Hepatocyte (in vitro differentiated cells): ENCODE data around the gene RPS6KL1. TPM values are rescaled to one million over a fixed set of nuclear protein-coding genes. Genes with fewer than 3 reads are reported as not detected.

Experiments
- DNase-seq: peaks from one replicate; pipeline ENCODE4 v3.0.0-alpha.2; 2016; ENCODE audit warnings: low spot score
- H2AFZ ChIP-seq: fragments of 200-600 bp; sonication (generic); 2 replicates; pipeline ENCODE4 v1.6.0; 2016; ENCODE audit warnings: antibody characterized with exemption, mild to moderate bottlenecking
- H3K27ac ChIP-seq: fragments of 200-600 bp; sonication (generic); 2 replicates; pipeline ENCODE4 v1.5.1; 2016; ENCODE audit warnings: mild to moderate bottlenecking
- H3K27me3 ChIP-seq: fragments of 200-600 bp; sonication (generic); 2 replicates; pipeline ENCODE4 v1.6.1; 2016
- H3K36me3 ChIP-seq: fragments of 200-600 bp; sonication (generic); replicated peaks from 2 replicates; pipeline ENCODE4 v1.5.1; 2016; ENCODE audit warnings: low read depth; ENCODE audit not compliant: insufficient read depth
- H3K4me1 ChIP-seq: fragments of 200-600 bp; sonication (generic); 2 replicates; pipeline ENCODE4 v1.5.1; 2016; ENCODE audit warnings: mild to moderate bottlenecking, moderate library complexity; ENCODE audit not compliant: insufficient read depth
- H3K4me2 ChIP-seq: fragments of 200-600 bp; sonication (generic); 2 replicates; pipeline ENCODE4 v1.6.0; 2016
- H3K4me3 ChIP-seq: fragments of 200-600 bp; sonication (generic); 2 replicates; pipeline ENCODE4 v1.5.1; 2016; ENCODE audit warnings: mild to moderate bottlenecking
- H3K79me2 ChIP-seq: fragments of 200-600 bp; sonication (generic); 2 replicates; pipeline ENCODE4 v1.6.0; 2017; ENCODE audit warnings: mild to moderate bottlenecking
- H3K9me2 ChIP-seq: fragments of 200-600 bp; sonication (generic); replicated peaks from 2 replicates; pipeline ENCODE4 v1.6.0; 2017; ENCODE audit warnings: mild to moderate bottlenecking; ENCODE audit not compliant: insufficient read depth
- H3K9me3 ChIP-seq: fragments of 200-600 bp; sonication (generic); 2 replicates; pipeline ENCODE4 v1.5.1; 2016; ENCODE audit warnings: low read depth, mild to moderate bottlenecking
- H4K20me1 ChIP-seq: fragments of 200-600 bp; sonication (generic); 2 replicates; pipeline ENCODE4 v1.6.0; 2016; ENCODE audit warnings: mild to moderate bottlenecking; ENCODE audit not compliant: insufficient read depth, poor library complexity, severe bottlenecking
- EZH2 ChIP-seq: fragments of 200-600 bp; sonication (generic); IDR thresholded peaks from 2 replicates; pipeline ENCODE4 v1.6.1; 2016; ENCODE audit warnings: antibody characterized with exemption, mild to moderate bottlenecking, borderline replicate concordance
- EZH2phosphoT487 ChIP-seq: fragments of 200-600 bp; sonication (generic); IDR thresholded peaks from one replicate; pipeline ENCODE4 v1.6.1; 2018; ENCODE audit warnings: antibody characterized with exemption, mild to moderate bottlenecking, low read depth, moderate library complexity; ENCODE audit not compliant: unreplicated experiment, severe bottlenecking
- WGBS: methylation state at CpG from one replicate; pipeline ENCODE4 v1.1.6; 2016; ENCODE audit warnings: low lambda C conversion rate; ENCODE audit errors: missing lambda C conversion rate; 5-methylcytosine and 5-hydroxymethylcytosine counted together
- polyA plus RNA-seq: library from polyadenylated mRNA; unstranded; fragments of >200 nt; fragmentation: Nextera tagmentation; extraction: Ambion mirVana; gene quantifications from 2 replicates; pipeline ENCODE4 v1.2.1, GENCODE V29; 2016
- total RNA-seq: library from RNA; depleted of rRNA; stranded (reverse); fragments of >200 nt; gene quantifications from 2 replicates; pipeline ENCODE4 v1.2.3, GENCODE V29; 2014
- TF ChIP-seq, protein P1 (sequence below): fragments of 200-600 bp; sonication (generic); IDR thresholded peaks from 2 replicates; pipeline ENCODE4 v1.5.1; 2016; ENCODE audit warnings: antibody characterized with exemption, mild to moderate bottlenecking; ENCODE audit not compliant: poor library complexity

Gene RPS6KL1
- total and polyA plus RNA-seq, 2 experiments from 2014 or later = 0.18 to 0.57 TPM

DNA sequence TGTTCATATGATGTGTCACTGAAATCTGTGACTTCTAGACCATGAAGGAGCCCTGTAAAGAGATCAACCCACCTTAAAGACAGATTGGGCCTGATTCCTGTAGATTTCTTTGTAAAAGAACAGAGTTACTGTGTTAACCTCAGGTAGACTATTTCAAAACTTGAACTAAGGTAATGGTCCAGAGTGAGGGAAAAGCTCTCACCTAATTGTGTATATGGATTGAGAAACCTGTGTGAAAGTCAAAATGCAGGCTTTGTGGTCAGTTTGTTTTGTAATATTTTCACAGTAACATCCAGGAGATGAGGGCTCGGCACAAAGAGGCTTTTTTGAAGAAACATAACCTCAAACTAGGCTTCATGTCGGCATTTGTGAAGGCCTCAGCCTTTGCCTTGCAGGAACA, 25.0 kb downstream of the RPS6KL1 start:
- no peaks in the 10 kb centered on the region for H3K9me3 ChIP-seq
- H2AFZ ChIP-seq = no peak overlapping the region
- no peaks in the 10 kb centered on the region for H3K27me3 ChIP-seq
- H3K27ac ChIP-seq = no peak overlapping the region
- WGBS = 81% methylated on average over 2 of the region's 2 CpGs
- no peak overlapping the region for H3K4me3 ChIP-seq
- H4K20me1 ChIP-seq = no peaks in the 10 kb centered on the region
- no peak for DNase-seq
- no peaks in the 10 kb centered on the region for H3K9me2 ChIP-seq
- TF ChIP-seq EZH2phosphoT487 (no peak), EZH2 (no peak)
- TF ChIP-seq, protein P1, sequence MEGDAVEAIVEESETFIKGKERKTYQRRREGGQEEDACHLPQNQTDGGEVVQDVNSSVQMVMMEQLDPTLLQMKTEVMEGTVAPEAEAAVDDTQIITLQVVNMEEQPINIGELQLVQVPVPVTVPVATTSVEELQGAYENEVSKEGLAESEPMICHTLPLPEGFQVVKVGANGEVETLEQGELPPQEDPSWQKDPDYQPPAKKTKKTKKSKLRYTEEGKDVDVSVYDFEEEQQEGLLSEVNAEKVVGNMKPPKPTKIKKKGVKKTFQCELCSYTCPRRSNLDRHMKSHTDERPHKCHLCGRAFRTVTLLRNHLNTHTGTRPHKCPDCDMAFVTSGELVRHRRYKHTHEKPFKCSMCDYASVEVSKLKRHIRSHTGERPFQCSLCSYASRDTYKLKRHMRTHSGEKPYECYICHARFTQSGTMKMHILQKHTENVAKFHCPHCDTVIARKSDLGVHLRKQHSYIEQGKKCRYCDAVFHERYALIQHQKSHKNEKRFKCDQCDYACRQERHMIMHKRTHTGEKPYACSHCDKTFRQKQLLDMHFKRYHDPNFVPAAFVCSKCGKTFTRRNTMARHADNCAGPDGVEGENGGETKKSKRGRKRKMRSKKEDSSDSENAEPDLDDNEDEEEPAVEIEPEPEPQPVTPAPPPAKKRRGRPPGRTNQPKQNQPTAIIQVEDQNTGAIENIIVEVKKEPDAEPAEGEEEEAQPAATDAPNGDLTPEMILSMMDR = no peak
- peaks cover 12% of the 10 kb centered on the region for H3K36me3 ChIP-seq
- H3K4me1 ChIP-seq = peaks cover 2% of the 10 kb centered on the region
- no peak overlapping the region for H3K4me2 ChIP-seq
- no peaks in the 10 kb centered on the region for H3K79me2 ChIP-seq

DNA sequence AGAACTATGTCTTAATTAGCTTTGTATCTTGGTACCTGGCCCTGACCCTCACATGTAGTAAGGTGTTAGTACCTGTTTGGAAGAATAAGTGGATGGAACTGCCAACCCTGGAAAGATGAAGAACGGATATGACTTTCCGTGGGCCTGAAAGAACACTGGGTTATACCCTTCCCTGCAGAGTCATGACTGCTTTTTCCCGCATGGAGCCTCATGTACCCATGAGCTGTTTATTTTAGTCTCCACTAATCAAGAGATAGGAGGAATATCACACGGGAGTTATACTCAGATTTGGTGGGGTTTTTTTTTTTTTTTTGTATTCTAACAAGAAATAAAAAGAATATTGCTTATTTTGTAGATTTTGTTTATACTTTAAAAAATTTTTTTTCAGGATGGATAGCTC, 25.4 kb downstream of the RPS6KL1 start:
- DNase-seq = no peak
- no peak for TF ChIP-seq EZH2
- TF ChIP-seq, protein P1 = no peak
- TF ChIP-seq EZH2phosphoT487 = no peak
- 87% methylated on average over 4 of the region's 4 CpGs for WGBS
- Histone ChIP-seq H3K4me2 (no peak overlapping the region), H3K36me3 (peaks cover 12% of the 10 kb centered on the region), H2AFZ (no peak overlapping the region), H3K79me2 (peaks cover 3% of the 10 kb centered on the region), H3K9me3 (no peaks in the 10 kb centered on the region), H3K4me1 (peaks cover 2% of the 10 kb centered on the region), H3K9me2 (no peaks in the 10 kb centered on the region), H3K27ac (no peak overlapping the region), H4K20me1 (no peaks in the 10 kb centered on the region), H3K27me3 (no peaks in the 10 kb centered on the region), H3K4me3 (no peak overlapping the region)

GRCh38 chr14:74896400-74896799, 26.7 kb downstream of the RPS6KL1 start:
- Histone ChIP-seq H3K4me1 (peaks cover 2% of the 10 kb centered on the region), H3K27me3 (no peaks in the 10 kb centered on the region), H2AFZ (no peak overlapping the region), H3K9me3 (no peaks in the 10 kb centered on the region), H3K79me2 (peaks cover 4% of the 10 kb centered on the region), H3K36me3 (peaks cover 12% of the 10 kb centered on the region), H4K20me1 (no peaks in the 10 kb centered on the region), H3K27ac (no peak overlapping the region), H3K4me2 (no peak overlapping the region), H3K9me2 (no peaks in the 10 kb centered on the region), H3K4me3 (no peak overlapping the region)
- TF ChIP-seq, protein P1 = no peak
- TF ChIP-seq EZH2phosphoT487 (no peak), EZH2 (no peak)
- 92% methylated on average over 3 of the region's 3 CpGs for WGBS
- no peak for DNase-seq

DNA sequence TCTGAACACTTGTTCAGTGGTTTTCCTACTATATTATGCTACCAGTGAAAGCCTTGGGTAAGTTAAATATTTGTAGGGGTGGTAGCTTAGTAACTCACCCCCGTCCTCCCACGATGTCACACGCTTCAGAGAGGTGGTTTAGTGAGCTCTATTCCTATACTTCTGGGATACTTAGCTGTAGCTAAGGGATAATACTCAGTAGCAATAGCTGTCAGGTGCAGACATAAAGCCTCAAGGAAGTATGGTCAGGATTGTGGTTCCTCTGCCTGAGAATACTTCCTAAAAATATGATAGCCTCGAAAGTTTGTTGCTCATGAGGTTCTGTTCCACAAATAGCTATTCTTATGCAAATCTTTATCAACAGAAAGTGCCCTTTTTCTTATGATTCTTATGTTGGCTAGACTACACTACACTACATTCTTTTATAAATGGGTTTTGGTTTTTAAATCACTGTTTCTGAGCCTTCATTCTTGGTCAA, 29.4 kb downstream of the RPS6KL1 start:
- no peak overlapping the region for H2AFZ ChIP-seq
- no peaks in the 10 kb centered on the region for H3K9me3 ChIP-seq
- 86% methylated on average over 4 of the region's 4 CpGs for WGBS
- H3K27ac ChIP-seq = no peak overlapping the region
- no peaks in the 10 kb centered on the region for H3K9me2 ChIP-seq
- H3K36me3 ChIP-seq = peaks cover 12% of the 10 kb centered on the region
- H3K27me3 ChIP-seq = no peaks in the 10 kb centered on the region
- peaks cover 5% of the 10 kb centered on the region for H3K4me1 ChIP-seq
- peaks cover under 1% of the 10 kb centered on the region for H4K20me1 ChIP-seq
- H3K79me2 ChIP-seq = peaks cover 13% of the 10 kb centered on the region
- DNase-seq = no peak
- no peak overlapping the region for H3K4me2 ChIP-seq
- no peak overlapping the region for H3K4me3 ChIP-seq
- TF ChIP-seq, protein P1 = no peak
- no peak for TF ChIP-seq EZH2phosphoT487
- TF ChIP-seq EZH2 = no peak
